Prostate gland (tissue), 2 donors: ENCODE data around the gene ZNF776. TPM values are rescaled to one million over a fixed set of nuclear protein-coding genes. Genes with fewer than 3 reads are reported as not detected.

ENCODE experiments used
- DNase-seq: peaks from one replicate; pipeline ENCODE4 v3.0.0-alpha.2; 2019; ENCODE audit warnings: low spot score
- H3K27ac ChIP-seq, 2 donors: fragments of 200-600 bp; sonication (generic); 2 replicates each; pipeline ENCODE4 v1.5.1; 2017 to 2019
- H3K27me3 ChIP-seq: fragments of 200-600 bp; sonication (generic); replicated peaks from 2 replicates; pipeline ENCODE4 v1.5.1; 2019; ENCODE audit not compliant: insufficient read depth
- H3K36me3 ChIP-seq, 2 donors: fragments of 200-600 bp; sonication (generic); 1 replicate in 1 of 2; 2 replicates in 1 of 2; pipeline versions ENCODE4 v1.5.1 to v1.8.1; 2017 to 2019
- H3K4me1 ChIP-seq: fragments of 200-600 bp; sonication (generic); replicated peaks from 2 replicates; pipeline ENCODE4 v1.5.1; 2019
- H3K4me3 ChIP-seq, 2 donors: fragments of 200-600 bp; sonication (generic); 2 replicates each; pipeline ENCODE4 v1.5.1; 2017 to 2019
- H3K9me3 ChIP-seq: fragments of 200-600 bp; sonication (generic); 2 replicates; pipeline ENCODE4 v1.5.1; 2017
- CTCF ChIP-seq, 4 experiments: fragments of 200-600 bp in 2 of 4; fragments of 450-650 bp in 2 of 4; sonication (generic) in 2 of 4; IDR thresholded peaks; 1 replicate in 3 of 4; 2 replicates in 1 of 4; pipeline ENCODE4 v1.5.1; 2016 to 2019; ENCODE audit warnings: antibody characterized with exemption in 4 of 4, mild to moderate bottlenecking in 2 of 4, moderate library complexity in 2 of 4
- POLR2A ChIP-seq: fragments of 450-650 bp; IDR thresholded peaks from one replicate; pipeline ENCODE4 v1.6.1; 2016; ENCODE audit warnings: antibody characterized with exemption, mild to moderate bottlenecking
- POLR2AphosphoS5 ChIP-seq: sonication (generic); formaldehyde crosslinking; IDR thresholded peaks from one replicate; pipeline ENCODE4 v1.6.1; 2017; ENCODE audit warnings: antibody characterized with exemption
- WGBS: methylation state at CpG from one replicate; pipeline ENCODE4 v1.1.5; 2018; 5-methylcytosine and 5-hydroxymethylcytosine counted together
- intact Hi-C: fragments of 100-400 bp; cut with DNase I; formaldehyde crosslinking; loops from one replicate; pipeline ENCODE4 v1.14.2; 2022
- total RNA-seq, 2 donors: library from RNA; depleted of rRNA; stranded (reverse); fragments of >200 nt; gene quantifications; one replicate each; pipeline ENCODE4 v1.1.0, GENCODE V29; 2016

Gene ZNF776
- total RNA-seq, 2 donors from 2014 or later: 20.1 to 22.5 TPM

GRCh38 chr19:57709616-57710015, 37.0 kb upstream of the ZNF776 start:
- no peaks in the 10 kb centered on the region for H3K27me3 ChIP-seq
- TF ChIP-seq POLR2AphosphoS5 (no peak), CTCF (IDR thresholded peaks at IDR 0.05) (no peak), POLR2A (no peak)
- no peaks in the 10 kb centered on the region for H3K36me3 ChIP-seq
- H3K9me3 ChIP-seq: no peaks in the 10 kb centered on the region
- 69% methylated on average over 15 of the region's 15 CpGs for WGBS
- peak overlapping the region; percentile 73 to 76 for H3K27ac ChIP-seq
- H3K4me1 ChIP-seq: no peaks in the 10 kb centered on the region
- peak overlapping the region in 1 of 2 donors; percentile 45 for H3K4me3 ChIP-seq
- no peak for DNase-seq
- intact Hi-C loops: no loop called here

- no peak overlapping the region for H3K4me3 ChIP-seq
- no peak for DNase-seq
- H3K9me3 ChIP-seq: no peaks in the 10 kb centered on the region
- H3K27ac ChIP-seq: no peak overlapping the region
- intact Hi-C loops: no loop called here
- H3K36me3 ChIP-seq: no peaks in the 10 kb centered on the region
- TF ChIP-seq CTCF (IDR thresholded peaks at IDR 0.05): no peak
- no peak for TF ChIP-seq POLR2A
- TF ChIP-seq POLR2AphosphoS5: no peak
- WGBS: 42% methylated on average over 1 of the region's 1 CpG
- H3K4me1 ChIP-seq: no peaks in the 10 kb centered on the region
- H3K27me3 ChIP-seq: no peaks in the 10 kb centered on the region
Observed at GRCh38 chr19:57712222-57712621, 34.4 kb upstream of the ZNF776 start.

- DNase-seq: no peak
- no peak for TF ChIP-seq POLR2A
- TF ChIP-seq POLR2AphosphoS5: no peak
- no peak for TF ChIP-seq CTCF (IDR thresholded peaks at IDR 0.05)
- no peaks in the 10 kb centered on the region for H3K4me1 ChIP-seq
- H3K9me3 ChIP-seq: no peaks in the 10 kb centered on the region
- intact Hi-C loops: no loop called here
- no peaks in the 10 kb centered on the region for H3K27me3 ChIP-seq
- no peak overlapping the region for H3K27ac ChIP-seq
- peaks cover 0 to 16% of the 10 kb centered on the region in 2 donors for H3K36me3 ChIP-seq
- H3K4me3 ChIP-seq: no peak overlapping the region
Observed at GRCh38 chr19:57719424-57719823, 27.2 kb upstream of the ZNF776 start.

- 95% methylated on average over 4 of the region's 4 CpGs for WGBS
- intact Hi-C loops: no loop called here
- H3K27ac ChIP-seq: no peak overlapping the region
- H3K4me3 ChIP-seq: no peak overlapping the region
- H3K9me3 ChIP-seq: no peaks in the 10 kb centered on the region
- H3K27me3 ChIP-seq: no peaks in the 10 kb centered on the region
- H3K4me1 ChIP-seq: no peaks in the 10 kb centered on the region
- no peak for DNase-seq
- peaks cover 0 to 16% of the 10 kb centered on the region in 2 donors for H3K36me3 ChIP-seq
- no peak for TF ChIP-seq POLR2AphosphoS5
- TF ChIP-seq CTCF (IDR thresholded peaks at IDR 0.05): no peak
- no peak for TF ChIP-seq POLR2A
Observed at GRCh38 chr19:57719901-57720519, 26.6 kb upstream of the ZNF776 start.

GRCh38 chr19:57720878-57721277, 25.7 kb upstream of the ZNF776 start:
- Histone ChIP-seq H3K4me3 (no peak overlapping the region), H3K9me3 (no peaks in the 10 kb centered on the region), H3K27ac (no peak overlapping the region), H3K27me3 (no peaks in the 10 kb centered on the region), H3K36me3 (peaks cover 0 to 16% of the 10 kb centered on the region in 2 donors), H3K4me1 (no peaks in the 10 kb centered on the region)
- intact Hi-C loops: no loop called here
- no peak for DNase-seq
- TF ChIP-seq POLR2A: no peak
- no peak for TF ChIP-seq CTCF (IDR thresholded peaks at IDR 0.05)
- 97% methylated on average over 10 of the region's 10 CpGs for WGBS
